HTR-8/SVneo (cell line): Measurements from ENCODE around the gene ENPP3.

Experiments
- DNase-seq: peaks from one replicate; pipeline ENCODE4 v3.0.0; 2011; ENCODE audit warnings: low spot score, mixed read lengths; ENCODE audit not compliant: insufficient read length
- FAIRE-seq: peaks from 2 replicates; lab custom pipeline; 2011; peaks lifted over from hg19 to GRCh38; lab: Jason Lieb, UNC

ENPP3 gene

GRCh38 chr6:131641554-131641953 is 4.5 kb downstream of the ENPP3 start:
- no peak for DNase-seq

GRCh38 chr6:131642565-131642964 is 5.5 kb downstream of the ENPP3 start:
- DNase-seq (no peak), FAIRE-seq (no peak)

More at GRCh38 chr6:131641554-131641953, 4.5 kb downstream of the ENPP3 start:
- FAIRE-seq: no peak

- FAIRE-seq (no peak), DNase-seq (no peak)
Observed at GRCh38 chr6:131642987-131643611, 6.0 kb downstream of the ENPP3 start.

- FAIRE-seq: no peak
- DNase-seq: no peak
Observed at GRCh38 chr6:131643855-131644460, 6.9 kb downstream of the ENPP3 start.

- FAIRE-seq (no peak), DNase-seq (no peak)
Observed at GRCh38 chr6:131644921-131645320, 7.8 kb downstream of the ENPP3 start.

- DNase-seq (no peak), FAIRE-seq (no peak)
Observed at GRCh38 chr6:131645846-131646245, 8.7 kb downstream of the ENPP3 start.

GRCh38 chr6:131646249-131646670 is 9.2 kb downstream of the ENPP3 start:
- no peak for DNase-seq
- FAIRE-seq: no peak

- FAIRE-seq: no peak
Observed at GRCh38 chr6:131651782-131652181, 14.7 kb downstream of the ENPP3 start.

GRCh38 chr6:131652472-131652871 is 15.4 kb downstream of the ENPP3 start:
- FAIRE-seq (no peak), DNase-seq (no peak)

More at GRCh38 chr6:131651782-131652181, 14.7 kb downstream of the ENPP3 start:
- DNase-seq: no peak

- FAIRE-seq: no peak
- no peak for DNase-seq
Observed at GRCh38 chr6:131654326-131654725, 17.2 kb downstream of the ENPP3 start.

GRCh38 chr6:131655387-131655786 is 18.3 kb downstream of the ENPP3 start:
- DNase-seq: no peak
- no peak for FAIRE-seq

- FAIRE-seq: no peak
- DNase-seq: no peak
Observed at GRCh38 chr6:131655951-131656350, 18.8 kb downstream of the ENPP3 start.

GRCh38 chr6:131656667-131657066 is 19.6 kb downstream of the ENPP3 start:
- no peak for DNase-seq
- FAIRE-seq: no peak

GRCh38 chr6:131657222-131657621 is 20.1 kb downstream of the ENPP3 start:
- FAIRE-seq (no peak), DNase-seq (no peak)

- DNase-seq: no peak
- FAIRE-seq: no peak
Observed at GRCh38 chr6:131657630-131658111, 20.6 kb downstream of the ENPP3 start.

- DNase-seq: no peak
- no peak for FAIRE-seq
Observed at GRCh38 chr6:131658287-131658686, 21.2 kb downstream of the ENPP3 start.

GRCh38 chr6:131660195-131660594 is 23.1 kb downstream of the ENPP3 start:
- no peak for DNase-seq
- no peak for FAIRE-seq

- DNase-seq (no peak), FAIRE-seq (no peak)
Observed at GRCh38 chr6:131663578-131664165, 26.6 kb downstream of the ENPP3 start.

- no peak for DNase-seq
- FAIRE-seq: no peak
Observed at GRCh38 chr6:131669891-131670290, 32.8 kb downstream of the ENPP3 start.

- FAIRE-seq: no peak
- no peak for DNase-seq
Observed at GRCh38 chr6:131673184-131673583, 36.1 kb downstream of the ENPP3 start.

GRCh38 chr6:131678442-131678841 is 41.3 kb downstream of the ENPP3 start:
- DNase-seq (no peak), FAIRE-seq (no peak)
